ENCODE data around the gene SERPINA10.
"Not testable (repeated sequence)": the region's sequence is repeated elsewhere in the genome, so short reads cannot be mapped to it uniquely, and the experiment has no call there.

The SERPINA10 gene

DNA sequence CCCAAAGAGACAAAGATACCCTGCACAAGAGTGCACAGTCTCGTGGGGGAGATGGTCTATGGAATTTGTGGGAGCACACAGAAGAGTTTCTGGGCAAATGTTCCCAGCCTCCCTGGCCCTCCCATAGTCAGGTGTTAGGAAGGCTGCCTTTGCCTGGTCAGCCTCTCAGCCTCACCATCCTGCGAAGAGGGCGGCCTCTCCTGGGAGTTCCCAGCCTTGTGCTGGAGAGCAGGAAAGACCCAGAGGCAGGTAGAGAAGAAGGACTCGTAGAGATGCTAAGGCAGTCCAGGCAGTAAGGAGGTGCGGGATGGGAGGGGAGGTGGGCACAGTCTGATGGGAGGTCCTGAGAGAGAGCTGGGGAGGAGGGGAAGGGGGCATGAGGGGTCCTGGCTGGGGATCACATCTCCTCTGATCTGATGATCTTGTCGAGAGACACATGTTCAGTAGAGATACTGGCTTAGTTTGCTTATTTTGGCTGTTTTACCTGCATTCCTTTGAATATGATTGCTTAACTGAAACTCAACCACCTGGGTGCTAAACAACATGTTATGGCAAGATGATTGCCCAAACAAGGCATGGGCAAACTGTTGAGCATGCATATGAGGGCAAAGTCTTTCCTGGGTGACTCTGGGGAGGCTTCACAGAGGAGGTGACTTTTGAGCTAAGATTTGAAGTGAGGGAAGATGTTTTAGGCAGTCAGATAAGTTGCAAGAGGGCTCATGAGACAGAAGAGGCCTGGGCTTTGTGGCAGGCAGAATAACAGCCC, 19.6 kb upstream of the SERPINA10 start:
- no peak for DNase-seq

DNA sequence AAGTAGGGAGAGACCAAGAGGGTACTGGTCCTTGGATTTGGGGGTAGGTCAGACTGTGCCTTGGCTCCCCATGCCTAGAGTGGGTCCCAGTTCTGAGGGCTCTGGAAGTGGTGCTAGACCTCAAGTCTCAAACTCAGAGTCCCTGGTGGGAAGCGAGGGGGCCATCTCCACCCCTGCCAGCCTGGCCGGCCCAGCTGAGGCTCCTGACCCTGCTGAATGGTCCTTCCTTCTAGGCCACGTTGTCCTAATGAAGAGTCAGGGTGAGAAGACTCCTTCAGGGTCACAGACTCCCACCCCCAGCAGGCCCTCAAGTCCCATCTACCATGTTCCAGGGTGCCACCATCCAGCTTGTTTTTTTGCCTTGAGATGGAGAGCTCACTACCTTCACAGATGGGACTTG, 17.2 kb upstream of the SERPINA10 start:
- DNase-seq = no peak

DNA sequence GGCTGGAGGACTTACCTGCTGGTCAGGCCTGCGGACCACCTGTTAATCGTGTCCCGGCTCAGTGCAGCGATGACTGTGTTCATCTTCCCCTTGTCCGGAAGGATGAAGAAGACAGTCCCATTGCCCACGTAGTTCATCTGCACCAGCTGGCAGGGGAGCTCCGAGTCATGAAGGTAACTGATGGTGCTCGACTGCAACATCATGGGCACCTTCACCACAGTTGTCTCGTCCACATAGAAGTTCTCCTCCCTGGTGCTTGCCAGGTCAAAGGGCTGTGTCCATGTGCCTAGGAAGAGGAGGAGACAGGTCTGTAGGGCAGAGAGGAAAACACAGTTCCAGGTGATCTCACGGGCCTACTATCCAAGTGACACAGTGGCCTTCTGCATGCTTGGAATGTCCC, 16.7 kb upstream of the SERPINA10 start:
- no peak for DNase-seq

DNA sequence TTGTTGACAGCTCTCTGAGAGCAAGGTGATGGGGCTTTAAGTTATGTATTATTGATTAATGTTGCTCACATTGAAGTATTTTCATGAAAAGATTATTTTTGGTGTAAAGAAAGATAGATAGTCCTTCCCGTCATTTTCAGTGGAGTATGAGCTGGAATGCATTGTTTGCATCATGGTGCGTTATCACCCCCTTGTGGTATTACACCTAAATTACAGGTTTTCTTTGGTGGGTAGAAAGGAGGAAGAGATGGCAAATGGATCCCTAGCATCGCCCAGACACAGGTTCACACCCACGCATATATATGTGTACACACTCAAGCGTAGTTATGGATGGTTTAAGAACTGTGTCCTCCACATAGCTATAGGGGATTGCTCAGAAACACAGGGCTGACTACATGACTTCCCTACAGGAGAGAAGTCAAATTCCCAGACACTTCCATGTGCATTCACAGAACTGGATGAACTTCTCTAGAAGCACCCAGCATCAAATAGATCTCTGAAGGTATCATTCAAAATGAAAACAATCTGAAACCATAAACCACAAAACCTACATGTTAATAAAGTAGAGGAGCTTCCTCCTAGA, 14.4 kb upstream of the SERPINA10 start:
- no peak for DNase-seq

DNA sequence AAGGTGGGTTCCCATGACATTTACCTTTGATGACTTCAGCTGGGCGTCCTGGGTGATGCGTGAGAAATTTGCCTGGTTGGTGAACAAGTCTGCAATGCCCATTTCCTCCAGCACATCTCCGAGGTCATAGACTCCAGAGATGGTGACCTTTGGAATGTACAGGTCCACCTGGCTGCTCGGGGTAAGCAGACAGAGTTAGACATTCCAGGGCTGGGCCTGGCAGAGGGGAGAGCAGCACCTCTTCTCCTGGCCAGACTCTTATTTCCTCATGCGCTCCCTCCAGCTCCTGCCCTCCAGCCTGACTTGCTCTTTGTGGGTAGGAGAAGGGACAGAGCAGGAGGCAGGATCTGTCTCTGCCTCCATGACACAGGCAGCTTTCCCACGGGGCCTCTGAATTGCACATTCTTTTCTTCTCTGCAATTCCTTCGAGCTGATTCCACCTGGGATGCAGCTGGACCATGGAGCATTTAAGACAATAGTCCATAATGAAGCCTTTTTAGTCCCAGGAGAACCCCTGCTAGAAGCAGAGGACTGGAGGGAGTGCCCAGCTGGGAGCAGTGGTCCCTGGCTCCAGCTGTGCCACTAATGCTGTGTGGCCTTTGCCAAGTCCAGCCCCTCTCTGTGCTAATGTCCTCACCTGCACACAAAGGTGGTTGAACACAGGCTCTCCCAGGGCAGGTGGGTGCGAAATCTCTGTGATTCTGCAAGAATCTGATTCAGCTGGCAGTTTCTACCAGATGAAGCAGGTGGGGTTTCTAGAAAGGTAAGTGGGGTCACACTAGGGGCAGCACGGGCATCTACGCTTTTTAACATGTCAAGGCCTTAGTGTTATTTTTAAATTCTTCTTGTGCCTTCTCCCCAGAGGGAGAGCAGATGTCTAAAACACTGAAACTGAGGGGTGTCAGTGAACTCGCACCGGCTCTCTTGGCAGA, 13.2 kb upstream of the SERPINA10 start:
- no peak for DNase-seq

DNA sequence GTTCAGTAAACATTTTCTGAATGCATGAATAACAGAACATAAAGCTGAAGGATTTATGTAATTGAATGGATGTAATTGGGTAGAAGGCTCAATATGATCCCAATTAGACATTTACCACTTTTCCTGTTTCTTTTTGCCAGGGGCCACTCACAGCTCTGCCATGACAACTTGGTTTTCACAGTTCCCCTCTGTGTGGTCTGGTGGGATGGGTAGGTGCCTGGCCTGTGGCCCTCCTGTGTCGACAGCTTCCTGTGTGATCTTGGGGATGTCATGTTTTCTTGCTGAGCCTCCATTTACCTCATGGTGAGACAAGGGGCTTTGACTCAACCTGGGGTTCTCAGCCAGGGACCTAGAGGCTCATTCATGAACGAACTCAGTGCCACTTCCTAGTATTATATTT, 12.6 kb upstream of the SERPINA10 start:
- no peak for DNase-seq

DNA sequence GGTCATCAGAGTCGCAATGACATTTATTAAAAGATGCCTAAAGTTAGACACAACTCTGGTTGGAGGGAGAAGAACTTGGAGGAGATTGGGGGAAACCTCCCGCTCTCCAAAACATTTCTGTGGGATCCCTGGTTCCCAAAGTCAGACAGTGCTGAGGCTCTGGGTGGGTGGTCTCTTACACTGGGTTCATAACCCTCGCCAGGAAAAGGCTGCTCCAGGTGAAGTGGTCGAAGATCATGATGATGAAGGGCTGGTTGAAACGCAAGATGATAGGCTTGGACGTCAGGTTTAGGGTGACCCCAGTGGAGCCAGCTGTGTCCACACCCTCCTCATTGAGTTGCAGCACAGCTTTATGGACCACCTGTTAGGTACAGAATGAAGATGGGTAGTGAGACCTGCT, 11.2 kb upstream of the SERPINA10 start:
- DNase-seq = no peak

DNA sequence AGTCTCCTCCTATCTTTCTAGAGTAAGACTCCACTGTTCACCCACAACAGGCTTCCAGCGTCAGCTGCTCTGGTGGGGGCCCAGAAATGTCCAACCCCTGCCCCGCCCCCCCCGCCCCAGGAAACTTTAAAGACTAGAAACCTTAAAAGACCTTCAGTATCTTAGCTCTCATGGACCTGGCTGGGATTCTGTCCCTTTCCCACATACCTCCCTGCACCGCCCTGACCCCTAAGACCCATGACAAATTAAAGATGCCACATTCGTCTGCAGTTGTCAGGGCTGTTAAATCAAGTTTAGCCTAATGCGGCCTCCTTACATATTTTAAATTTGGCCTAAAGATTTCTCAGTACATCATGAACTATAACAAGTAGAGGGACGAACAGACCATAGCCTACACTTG, 10.0 kb upstream of the SERPINA10 start:
- DNase-seq = no peak

DNA sequence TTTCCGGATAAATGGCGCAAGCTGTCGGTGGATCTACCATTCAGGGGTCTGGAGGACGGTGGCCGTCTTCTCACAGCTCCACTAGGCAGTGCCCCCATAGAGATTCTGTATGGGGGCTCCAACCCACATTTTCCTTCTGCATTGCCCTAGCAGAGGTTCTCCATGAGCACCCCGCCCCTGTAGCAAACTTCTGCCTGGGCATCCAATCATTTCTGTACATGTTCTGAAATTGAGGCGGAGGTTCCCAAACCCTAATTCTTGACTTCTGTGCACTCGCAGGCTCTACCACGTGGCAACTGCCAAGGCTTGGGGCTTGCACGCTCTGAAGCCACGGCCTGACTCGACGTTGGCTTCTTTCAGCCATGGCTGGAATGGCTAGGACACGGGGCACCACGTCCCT, 5.1 kb upstream of the SERPINA10 start:
- DNase-seq = no peak

DNA sequence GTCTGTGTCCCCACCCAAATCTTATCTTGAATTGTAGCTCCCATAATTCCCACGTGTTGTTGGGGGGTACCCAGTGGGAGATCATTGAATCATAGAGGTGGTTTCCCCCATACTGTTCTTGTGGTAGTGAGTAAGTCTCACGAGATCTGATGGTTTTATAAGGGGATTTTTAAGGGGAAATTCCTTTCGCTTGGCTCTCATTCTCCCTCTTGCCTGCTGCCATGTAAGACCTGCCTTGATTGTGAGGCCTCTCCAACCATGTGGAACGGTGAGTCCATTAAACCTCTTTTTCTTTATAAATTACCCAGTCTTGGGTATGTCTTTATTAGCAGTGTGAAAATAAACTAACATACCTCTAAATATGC, 3.1 kb upstream of the SERPINA10 start:
- DNase-seq = not testable (repeated sequence)

DNA sequence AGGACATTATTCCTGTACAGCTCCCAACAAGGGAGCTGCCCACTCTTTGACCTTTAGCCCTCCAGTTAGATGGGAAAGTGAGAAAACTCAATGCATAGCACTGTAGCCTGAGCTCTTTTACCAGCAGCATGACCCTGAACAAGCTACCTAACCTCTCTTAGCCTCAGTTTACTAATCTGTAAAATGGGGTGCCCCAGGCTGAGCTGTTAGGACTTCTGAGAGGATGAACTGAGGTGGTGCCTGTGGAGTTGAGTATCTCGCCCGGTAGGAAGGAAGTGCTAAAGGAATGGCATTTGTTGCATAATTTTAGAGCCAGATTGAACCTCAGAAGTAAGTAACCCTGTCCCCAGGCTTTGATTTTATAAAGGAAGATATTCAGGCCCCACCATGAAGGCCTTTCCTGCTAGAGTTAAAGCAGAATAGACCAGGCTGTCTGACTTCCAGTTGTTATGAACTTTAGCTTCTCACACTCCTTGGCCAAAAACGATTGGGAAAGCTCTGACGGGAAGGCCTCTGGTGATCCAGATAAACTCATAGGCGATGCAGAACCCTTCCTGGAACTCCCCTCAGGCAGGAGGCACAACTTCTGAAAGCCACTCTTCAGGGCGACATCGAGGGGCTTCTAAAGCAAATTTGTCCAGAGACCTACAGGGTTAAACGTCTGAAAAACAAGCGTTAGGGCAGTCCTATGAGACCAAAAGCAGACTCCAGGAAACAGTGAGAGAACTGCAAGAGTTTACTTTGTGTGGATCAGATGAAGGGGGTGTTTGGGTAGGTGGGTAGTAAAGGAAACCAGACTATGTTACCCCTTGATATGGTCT, 2.5 kb upstream of the SERPINA10 start:
- DNase-seq = no peak

DNA sequence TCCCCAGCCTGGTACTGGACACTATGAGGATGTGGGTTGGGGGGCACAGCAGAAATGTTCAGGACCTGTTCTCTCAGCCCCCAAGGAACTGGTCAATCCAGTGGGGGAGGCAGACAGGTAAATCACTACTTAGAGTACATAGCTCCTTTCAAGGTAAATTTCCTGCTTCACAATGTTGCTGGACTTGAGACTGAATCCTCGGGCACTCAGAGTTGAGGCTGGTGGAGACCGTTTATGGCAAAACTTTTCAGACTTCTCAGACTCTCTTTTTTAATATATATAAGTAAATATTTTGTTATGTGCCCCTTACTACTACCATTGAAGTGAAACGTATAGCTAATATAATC, 483 bp upstream of the SERPINA10 start:
- no peak for DNase-seq

DNA sequence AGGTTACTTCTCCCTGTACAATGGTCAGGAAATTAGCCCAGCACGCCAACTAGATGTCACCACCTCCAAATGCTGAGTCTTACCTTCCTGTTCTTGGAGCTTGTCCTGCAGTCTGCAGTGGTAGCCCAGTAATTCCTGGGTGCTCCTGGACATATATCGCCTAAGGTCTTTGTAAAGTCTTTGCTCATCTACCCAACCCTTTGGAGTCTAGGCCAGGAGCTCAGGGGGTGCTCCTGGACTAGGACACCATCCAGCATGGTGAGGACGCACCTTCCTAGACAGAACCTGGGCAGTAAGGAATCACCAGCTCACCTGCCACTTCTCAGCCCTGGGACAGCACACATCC, 569 bp downstream of the SERPINA10 start:
- DNase-seq = no peak

DNA sequence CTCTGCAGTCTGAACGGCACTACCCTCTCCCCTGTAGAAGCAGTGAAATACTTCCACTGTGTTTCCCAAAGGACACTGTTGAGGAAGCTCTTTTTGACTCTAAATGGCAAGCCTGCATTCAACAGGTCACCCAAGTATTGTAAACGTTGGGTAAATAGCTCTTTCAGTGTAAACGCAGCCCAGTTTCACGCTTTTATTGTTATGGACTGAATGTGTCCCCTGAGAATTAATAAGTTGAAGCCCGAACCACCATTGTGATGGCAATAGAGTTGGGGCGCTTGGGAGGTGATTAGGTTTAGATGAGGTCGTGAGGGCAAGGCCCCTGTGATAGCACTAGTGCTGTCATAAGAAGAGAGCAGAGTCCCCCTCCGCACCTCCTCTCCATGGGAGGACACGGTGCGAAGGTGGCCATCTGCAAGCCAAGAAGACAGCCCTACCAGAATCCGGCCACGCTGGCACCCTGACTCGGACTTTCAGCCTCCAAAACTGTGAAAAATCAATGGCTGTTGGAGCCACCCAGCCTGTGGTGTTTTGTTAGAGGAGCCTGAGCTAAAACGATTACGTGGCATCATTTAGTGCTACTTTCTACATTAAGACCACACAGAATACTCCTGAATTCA, 1.1 kb downstream of the SERPINA10 start:
- DNase-seq = no peak

DNA sequence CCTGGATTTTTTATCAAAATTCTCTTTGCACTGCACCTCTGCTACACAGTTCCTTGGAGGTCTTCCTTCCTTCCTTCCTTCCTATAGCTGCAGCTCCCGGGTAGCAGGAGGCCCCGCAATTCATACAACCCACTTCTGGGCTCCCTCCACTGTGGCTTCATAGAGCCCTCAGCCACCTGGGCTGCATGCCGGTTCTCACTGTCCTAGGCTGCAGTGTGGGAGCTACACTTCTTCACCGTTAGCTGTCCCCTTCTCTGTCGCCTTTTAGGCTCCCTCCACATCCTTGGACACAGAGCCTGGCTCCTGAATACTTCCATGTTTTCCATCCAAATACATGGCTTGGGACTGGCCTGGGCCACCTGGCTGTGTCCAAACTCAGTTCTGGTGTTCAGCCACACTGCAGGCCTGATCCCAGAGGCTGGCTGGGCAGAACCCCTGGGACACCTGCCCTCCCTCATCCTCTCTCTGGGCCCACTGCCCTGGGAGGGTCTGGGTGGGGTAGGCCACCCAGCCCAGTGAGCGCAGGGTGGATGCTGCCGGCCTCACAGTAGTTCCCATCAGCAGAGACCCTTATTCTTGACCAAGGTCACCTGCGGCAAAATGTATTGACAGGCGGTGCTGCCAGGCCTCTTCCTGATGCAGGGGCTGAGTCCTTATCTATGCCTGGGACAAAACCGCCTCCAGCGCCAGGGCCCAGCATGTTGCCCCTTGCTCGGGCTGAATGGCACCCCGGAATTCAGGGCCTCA, 1.7 kb downstream of the SERPINA10 start:
- no peak for DNase-seq

DNA sequence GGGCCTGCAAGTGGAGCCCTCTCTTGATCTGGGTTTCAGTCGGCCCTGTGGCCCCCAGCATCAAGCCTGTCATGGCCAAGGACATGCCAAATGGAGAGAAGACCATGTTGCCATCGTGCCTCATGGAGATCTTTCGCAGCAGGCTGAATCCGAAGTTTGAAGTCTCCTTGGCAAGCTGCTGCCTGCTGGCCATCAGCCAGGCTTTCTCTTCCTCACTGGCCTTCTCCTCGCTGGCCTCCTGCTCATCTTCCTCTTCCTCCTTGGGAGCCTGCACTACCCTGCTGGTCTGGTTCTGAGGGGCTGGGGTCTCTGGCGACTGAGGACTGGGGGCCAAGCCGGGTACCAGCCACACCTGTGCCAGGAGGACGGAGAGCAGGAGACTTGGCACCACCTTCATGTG, 2.9 kb downstream of the SERPINA10 start:
- DNase-seq = no peak

DNA sequence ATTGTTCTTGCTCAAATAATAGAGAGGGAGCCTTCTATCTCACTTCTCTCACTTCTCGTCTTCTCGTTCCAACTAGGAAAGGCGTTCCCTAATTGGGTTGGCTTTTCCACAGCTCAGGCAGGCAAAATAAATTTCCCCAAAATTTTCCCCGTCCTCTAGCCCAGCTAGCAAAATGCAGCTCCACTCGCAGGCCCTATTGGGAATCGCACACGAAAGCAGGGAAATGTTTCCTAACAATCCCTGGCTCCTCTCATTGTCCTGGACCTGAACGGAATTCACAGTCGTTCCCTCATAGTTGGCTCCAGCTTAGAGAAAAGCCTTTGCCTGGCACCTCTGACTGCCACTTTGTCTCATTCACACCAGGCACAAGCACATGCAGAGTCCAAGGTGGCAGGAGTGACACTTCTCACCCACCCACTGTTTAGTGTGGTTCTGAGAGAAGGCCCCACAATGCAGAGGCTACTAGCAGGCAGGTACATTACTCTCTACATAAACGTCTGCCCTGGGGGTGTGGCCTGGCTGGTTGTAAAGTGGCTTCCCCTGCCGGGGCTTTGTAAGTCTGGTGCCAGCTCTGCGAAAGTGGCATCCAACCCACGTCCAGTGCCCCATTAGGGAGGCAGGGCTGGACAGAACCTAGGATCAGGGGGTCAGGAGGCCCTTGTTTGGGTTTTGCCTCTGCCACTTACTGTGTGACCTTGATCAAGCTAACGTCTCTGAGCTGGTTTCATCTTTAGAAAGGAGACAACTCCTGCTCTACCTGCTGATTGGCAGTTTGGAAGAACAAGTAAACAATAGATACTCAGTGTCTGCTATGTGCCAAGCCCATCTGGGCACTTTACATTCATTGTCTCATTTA, 4.2 kb downstream of the SERPINA10 start:
- no peak for DNase-seq

DNA sequence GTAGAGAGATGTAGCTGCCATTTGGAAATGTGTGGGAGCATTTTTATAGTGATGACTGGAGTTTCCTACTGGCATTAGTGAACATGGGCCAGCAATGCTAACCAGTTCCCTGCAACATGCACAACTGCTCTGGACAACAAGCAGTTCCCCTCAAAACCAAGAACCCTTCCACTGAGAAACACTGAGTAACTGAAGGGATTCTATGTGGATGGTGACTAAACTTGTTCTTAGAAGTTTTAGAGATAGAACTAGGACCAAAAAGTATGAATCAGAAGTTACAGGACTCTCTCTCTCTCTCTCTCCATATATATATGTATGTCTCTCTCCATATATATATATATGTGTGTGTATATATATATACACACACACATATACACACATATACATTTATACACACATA, 7.9 kb downstream of the SERPINA10 start:
- DNase-seq = no peak

DNA sequence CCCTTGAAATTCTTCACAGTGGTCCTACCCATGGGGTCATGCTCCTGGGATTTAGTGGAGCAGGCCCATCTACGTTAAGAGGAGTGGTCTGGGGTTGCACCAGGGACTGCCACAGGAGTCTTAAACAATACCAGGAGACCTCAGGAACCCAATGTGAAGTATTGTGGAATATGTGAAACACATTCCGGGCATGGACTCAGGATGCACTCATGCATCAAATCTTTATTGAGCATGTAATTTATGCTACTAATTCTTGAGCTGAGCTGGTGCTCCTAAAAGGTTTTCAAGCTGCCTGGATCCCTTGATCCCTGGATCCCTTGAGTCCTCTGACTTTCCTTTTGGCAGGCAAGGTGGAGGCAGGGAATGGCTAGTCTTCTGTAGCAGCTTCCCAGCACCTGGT, 8.8 kb downstream of the SERPINA10 start:
- no peak for DNase-seq

DNA sequence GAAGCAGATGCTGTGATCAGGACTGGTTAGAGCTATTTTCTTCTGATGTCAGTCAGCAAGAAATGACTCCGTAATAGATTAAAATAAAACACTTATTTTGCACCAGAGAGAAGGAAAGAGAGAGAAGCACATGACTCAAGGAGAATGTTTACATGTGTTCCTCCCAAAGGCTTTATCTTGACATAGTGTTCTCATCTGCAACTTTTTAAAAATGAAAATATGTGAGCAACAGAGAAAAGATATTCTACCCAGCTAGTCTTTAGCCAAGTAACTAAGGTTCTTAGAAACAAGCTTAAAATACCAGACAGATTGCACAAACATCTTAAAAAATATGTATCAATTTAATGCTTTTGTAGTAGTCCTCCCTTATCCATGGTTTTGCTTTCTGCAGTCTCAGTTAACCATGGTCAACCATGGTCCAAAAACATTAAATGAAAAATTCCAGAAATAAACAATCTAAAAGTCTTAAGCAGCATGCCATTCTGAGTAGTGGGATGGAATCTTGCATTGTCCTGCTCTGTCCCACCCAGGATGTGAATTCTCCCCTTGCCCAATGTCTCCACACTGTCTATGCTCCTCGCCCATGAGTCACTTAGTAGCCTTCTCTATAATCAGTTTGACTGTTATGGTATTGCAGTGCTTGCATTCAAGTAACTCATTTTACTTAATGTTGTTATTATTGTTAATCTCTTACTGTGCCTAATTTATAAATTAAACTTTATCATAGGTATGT, 9.9 kb downstream of the SERPINA10 start:
- DNase-seq = no peak
